Endodermal cell (in vitro differentiated cells): Measurements from ENCODE around the gene LBH. TPM values are rescaled to one million over a fixed set of nuclear protein-coding genes. Genes with fewer than 3 reads are reported as not detected.

Source experiments
- DNase-seq: peaks from one replicate; pipeline ENCODE4 v3.0.0-alpha.2; 2017
- H3K27ac ChIP-seq: 2 replicates; pipeline ENCODE4 v1.5.1; 2013; ENCODE audit warnings: mild to moderate bottlenecking, low read depth, low read length, moderate library complexity
- H3K27me3 ChIP-seq: 2 replicates; pipeline ENCODE4 v1.6.1; 2013; ENCODE audit warnings: mild to moderate bottlenecking, low read length, moderate library complexity; ENCODE audit not compliant: insufficient read depth, control insufficient read depth, poor library complexity, severe bottlenecking
- H3K36me3 ChIP-seq: 2 replicates; pipeline ENCODE4 v1.7.0; 2013; ENCODE audit warnings: mild to moderate bottlenecking, low read length, moderate library complexity; ENCODE audit not compliant: control insufficient read depth, insufficient read depth
- H3K4me1 ChIP-seq: one replicate; pipeline ENCODE4 v1.7.0; 2013; ENCODE audit warnings: low read length; ENCODE audit not compliant: control insufficient read depth, insufficient read depth
- H3K4me3 ChIP-seq: 2 replicates; pipeline ENCODE4 v1.5.1; 2013; ENCODE audit warnings: mild to moderate bottlenecking, low read length, moderate library complexity
- H3K9ac ChIP-seq: 2 replicates; pipeline ENCODE4 v1.6.1; 2013; ENCODE audit warnings: mild to moderate bottlenecking, low read length, moderate library complexity; ENCODE audit not compliant: poor library complexity, severe bottlenecking; ENCODE audit errors: extremely low read depth
- H3K9me3 ChIP-seq: 2 replicates; pipeline ENCODE4 v1.6.1; 2013; ENCODE audit warnings: mild to moderate bottlenecking, low read length, moderate library complexity; ENCODE audit not compliant: control insufficient read depth
- H3K27ac Mint-ChIP-seq: 2 replicates; pipeline ENCODE4 v1.8.0; 2020; ENCODE audit warnings: mixed read lengths
- H3K27me3 Mint-ChIP-seq: 2 replicates; pipeline ENCODE4 v1.8.0; 2021; ENCODE audit warnings: mild to moderate bottlenecking, mixed read lengths; ENCODE audit not compliant: insufficient read depth
- H3K36me3 Mint-ChIP-seq: 2 replicates; pipeline ENCODE4 v1.8.0; 2020; ENCODE audit warnings: low read depth, mixed read lengths
- H3K4me1 Mint-ChIP-seq: 2 replicates; pipeline ENCODE4 v1.8.0; 2020; ENCODE audit warnings: mixed read lengths
- H3K4me3 Mint-ChIP-seq: 2 replicates; pipeline ENCODE4 v1.8.0; 2020; ENCODE audit warnings: mild to moderate bottlenecking, moderate library complexity, mixed read lengths
- H3K9me3 Mint-ChIP-seq: 2 replicates; pipeline ENCODE4 v1.8.0; 2020; ENCODE audit warnings: mild to moderate bottlenecking, mixed read lengths
- CTCF ChIP-seq: fragments of 200-600 bp; sonication (generic); conservative IDR thresholded peaks from 2 replicates; pipeline ENCODE4 v1.5.0; 2021; ENCODE audit warnings: antibody characterized with exemption, mild to moderate bottlenecking
- WGBS, 2 experiments: methylation state at CpG; one replicate each; pipeline versions ENCODE4 v1.1.5 to v1.1.7; 2013; ENCODE audit warnings: missing lambda C conversion rate in 2 of 2, mixed read lengths in 1 of 2; ENCODE audit not compliant: insufficient coverage in 1 of 2, insufficient read length in 1 of 2; 5-methylcytosine and 5-hydroxymethylcytosine counted together
- total RNA-seq, 2 donors: library from RNA; stranded (reverse); fragmentation: NEBNext Ultra II Directional in 1 of 2; extraction: Animal tissue kit (Norgen Biotek cat#: 25700) in 1 of 2; gene quantifications; 2 replicates in 1 of 2; 3 replicates in 1 of 2; pipeline ENCODE4 v1.2.1, GENCODE V29; 2021

The LBH gene
- total RNA-seq, 2 donors from 2014 or later, result 48.0 to 50.0 TPM

- Histone ChIP-seq H3K27ac (no peak overlapping the region), H3K27me3 (no peaks in the 10 kb centered on the region), H3K9ac (no peak overlapping the region), H3K36me3 (peaks cover 17% of the 10 kb centered on the region), H3K9me3 (no peaks in the 10 kb centered on the region), H3K4me1 (peaks cover 9% of the 10 kb centered on the region), H3K4me3 (peak overlapping the region; percentile 37)
- Mint-ChIP-seq H3K9me3 (no peaks in the 10 kb centered on the region), H3K4me3 (no peak overlapping the region), H3K4me1 (peaks cover 43% of the 10 kb centered on the region), H3K27ac (peak overlapping the region; percentile 42), H3K36me3 (peaks cover 30% of the 10 kb centered on the region), H3K27me3 (no peaks in the 10 kb centered on the region)
- DNase-seq, result peak; percentile 55
- TF ChIP-seq CTCF, result no peak
- WGBS, 2 experiments, result 88 to 91% methylated on average over 6 of the region's 7 CpGs
These were observed 21.7 kb downstream of the LBH start for GRCh38 chr2:30252723-30253701.

DNA sequence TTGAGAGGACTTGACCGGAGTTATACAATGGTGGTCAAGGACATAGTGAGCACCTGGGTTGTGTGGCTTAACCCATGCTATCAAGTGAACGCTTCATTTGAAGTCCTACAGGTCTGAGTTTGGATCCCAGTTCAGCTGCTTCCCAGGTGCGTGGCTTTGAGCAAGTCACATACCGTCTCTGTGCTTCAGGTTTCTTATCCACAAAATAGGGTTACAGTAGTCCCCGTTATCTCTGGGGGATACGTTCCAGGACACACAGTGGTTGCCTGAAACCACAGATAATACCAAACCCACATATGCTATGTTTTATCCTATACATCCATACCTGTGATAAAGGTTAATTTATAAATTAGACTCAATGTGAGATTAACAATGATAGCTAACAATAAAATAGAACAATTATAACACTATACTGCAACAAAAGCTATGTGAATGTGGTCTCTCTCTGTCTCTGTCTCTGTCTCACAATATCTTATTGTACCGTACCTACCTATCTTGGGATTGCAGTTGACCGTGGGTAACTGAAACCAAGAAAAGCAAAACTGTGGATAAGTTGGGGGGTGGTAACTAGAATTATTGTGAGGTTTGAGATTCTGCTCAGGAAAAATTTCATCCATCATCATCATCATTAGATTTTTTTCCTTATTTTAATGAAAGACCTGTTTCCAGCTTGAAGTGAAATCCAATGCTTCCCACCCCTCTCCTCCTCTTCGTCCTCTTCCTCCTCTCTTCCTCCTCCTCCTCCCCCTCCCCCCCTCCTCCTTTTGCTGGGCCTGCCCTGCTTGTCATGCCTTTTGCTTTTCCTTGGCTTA, 22.7 kb downstream of the LBH start:
- WGBS, 2 experiments, result 90 to 95% methylated on average over 5 to 9 of the region's 9 CpGs

More for the DNA sequence above, 22.7 kb downstream of the LBH start:
- DNase-seq, result no peak
- no peak overlapping the region for H3K4me3 Mint-ChIP-seq
- no peaks in the 10 kb centered on the region for H3K27me3 Mint-ChIP-seq
- Histone ChIP-seq H3K9ac (no peak overlapping the region), H3K4me3 (no peak overlapping the region), H3K9me3 (no peaks in the 10 kb centered on the region), H3K36me3 (peaks cover 28% of the 10 kb centered on the region), H3K27ac (no peak overlapping the region), H3K27me3 (no peaks in the 10 kb centered on the region), H3K4me1 (peaks cover 9% of the 10 kb centered on the region)
- no peak overlapping the region for H3K27ac Mint-ChIP-seq
- peaks cover 34% of the 10 kb centered on the region for H3K4me1 Mint-ChIP-seq
- no peaks in the 10 kb centered on the region for H3K9me3 Mint-ChIP-seq
- no peak for TF ChIP-seq CTCF
- peaks cover 40% of the 10 kb centered on the region for H3K36me3 Mint-ChIP-seq
